Testis (tissue), 2 donors: ENCODE data around the gene ANO1.

Experiments
- CTCF ChIP-seq, 3 experiments: fragments of 450-650 bp in 2 of 3; fragments of 200-600 bp in 1 of 3; sonication (generic) in 1 of 3; IDR thresholded peaks; one replicate each; pipeline ENCODE4 v1.5.1; 2016 to 2019; ENCODE audit warnings: antibody characterized with exemption in 3 of 3, mild to moderate bottlenecking in 2 of 3, moderate library complexity in 1 of 3
- POLR2A ChIP-seq: fragments of 450-650 bp; IDR thresholded peaks from one replicate; pipeline ENCODE4 v1.6.1; 2017; ENCODE audit warnings: antibody characterized with exemption, mild to moderate bottlenecking, moderate library complexity

GRCh38 chr11:70113801-70114200 lies 35.7 kb downstream of the ANO1 start:
- TF ChIP-seq CTCF (IDR thresholded peaks at IDR 0.05) (no peak), POLR2A (no peak)
